ENCODE measurements around the gene CCDC91.
A peak's percentile ranks its signal among the peaks of the same experiment; 100 is the strongest.

Gene CCDC91

GRCh38 chr12:28180786-28181185 lies 9.5 kb upstream of the CCDC91 start:
- no peak overlapping the region for H3K27ac ChIP-seq (ENCODE audit: insufficient read depth in 1 of 2, low read depth in 1 of 2, low read length in 2 of 2, poor library complexity in 1 of 2, severe bottlenecking in 2 of 2)
- peaks cover 0 to 5% (median 3%) of the 10 kb centered on the region in 4 experiments for H3K4me1 ChIP-seq (ENCODE audit: control extremely low read depth in 1 of 4, control insufficient read depth in 4 of 4, insufficient read depth in 4 of 4, low read length in 3 of 4)
- H3K36me3 ChIP-seq (ENCODE audit: control insufficient read depth in 4 of 4, insufficient read depth in 4 of 4, low read length in 3 of 4) = no peaks in the 10 kb centered on the region
- H3K4me3 ChIP-seq (ENCODE audit: control insufficient read depth in 1 of 7, extremely low read depth in 1 of 7, insufficient read depth in 4 of 7, low read depth in 2 of 7, low read length in 6 of 7) = no peak overlapping the region
- peaks cover 0 to 1% (median 0%) of the 10 kb centered on the region in 5 experiments for H3K9me3 ChIP-seq (ENCODE audit: control extremely low read depth in 1 of 5, control insufficient read depth in 4 of 5, insufficient read depth in 2 of 5, low read depth in 1 of 5, low read length in 4 of 5)
- H3K27me3 ChIP-seq (replicated peaks in 2 of 5; ENCODE audit: control insufficient read depth in 4 of 5, insufficient read depth in 5 of 5, low read length in 4 of 5) = no peaks in the 10 kb centered on the region
- no peak for DNase-seq
- WGBS (ENCODE audit: insufficient coverage) = 60% methylated on average over 1 of the region's 3 CpGs
- POLR2A ChIA-PET = no interaction called here
- CTCF ChIA-PET = no interaction called here

GRCh38 chr12:28184375-28184774 lies 5.9 kb upstream of the CCDC91 start:
- no peak overlapping the region for H3K27ac ChIP-seq (ENCODE audit: insufficient read depth in 1 of 2, low read depth in 1 of 2, low read length in 2 of 2, poor library complexity in 1 of 2, severe bottlenecking in 2 of 2)
- ChIA-PET POLR2A (no interaction called here), CTCF (no interaction called here)
- no peak for DNase-seq
- 100% methylated on average over 1 of the region's 1 CpG for WGBS (ENCODE audit: insufficient coverage)
- peaks cover 0 to 1% (median 0%) of the 10 kb centered on the region in 5 experiments for H3K9me3 ChIP-seq (ENCODE audit: control extremely low read depth in 1 of 5, control insufficient read depth in 4 of 5, insufficient read depth in 2 of 5, low read depth in 1 of 5, low read length in 4 of 5)
- H3K36me3 ChIP-seq (ENCODE audit: control insufficient read depth in 4 of 4, insufficient read depth in 4 of 4, low read length in 3 of 4) = no peaks in the 10 kb centered on the region
- no peak overlapping the region for H3K4me3 ChIP-seq (ENCODE audit: control insufficient read depth in 1 of 7, extremely low read depth in 1 of 7, insufficient read depth in 4 of 7, low read depth in 2 of 7, low read length in 6 of 7)
- H3K4me1 ChIP-seq (ENCODE audit: control extremely low read depth in 1 of 4, control insufficient read depth in 4 of 4, insufficient read depth in 4 of 4, low read length in 3 of 4) = no peaks in the 10 kb centered on the region
- no peaks in the 10 kb centered on the region for H3K27me3 ChIP-seq (replicated peaks in 2 of 5; ENCODE audit: control insufficient read depth in 4 of 5, insufficient read depth in 5 of 5, low read length in 4 of 5)

- 100% methylated on average over 2 of the region's 2 CpGs for WGBS (ENCODE audit: insufficient coverage)
- POLR2A ChIA-PET = no interaction called here
- peaks cover 0 to 1% (median 0%) of the 10 kb centered on the region in 5 experiments for H3K9me3 ChIP-seq (ENCODE audit: control extremely low read depth in 1 of 5, control insufficient read depth in 4 of 5, insufficient read depth in 2 of 5, low read depth in 1 of 5, low read length in 4 of 5)
Observed at GRCh38 chr12:28186500-28186899, 3.8 kb upstream of the CCDC91 start.

GRCh38 chr12:28189784-28190320 lies 404 bp upstream of the CCDC91 start:
- Histone ChIP-seq H3K36me3 (ENCODE audit: control insufficient read depth in 4 of 4, insufficient read depth in 4 of 4, low read length in 3 of 4) (peaks cover 0 to 7% (median 0%) of the 10 kb centered on the region in 4 experiments), H3K4me3 (ENCODE audit: control insufficient read depth in 1 of 7, extremely low read depth in 1 of 7, insufficient read depth in 4 of 7, low read depth in 2 of 7, low read length in 6 of 7) (peak overlapping the region; percentile 75 to 95 (median 80)), H3K9me3 (ENCODE audit: control extremely low read depth in 1 of 5, control insufficient read depth in 4 of 5, insufficient read depth in 2 of 5, low read depth in 1 of 5, low read length in 4 of 5) (peaks cover 0 to 13% (median 0%) of the 10 kb centered on the region in 5 experiments), H3K27me3 (replicated peaks in 2 of 5; ENCODE audit: control insufficient read depth in 4 of 5, insufficient read depth in 5 of 5, low read length in 4 of 5) (no peaks in the 10 kb centered on the region), H3K27ac (ENCODE audit: insufficient read depth in 1 of 2, low read depth in 1 of 2, low read length in 2 of 2, poor library complexity in 1 of 2, severe bottlenecking in 2 of 2) (peak overlapping the region; percentile 91 to 96), H3K4me1 (ENCODE audit: control extremely low read depth in 1 of 4, control insufficient read depth in 4 of 4, insufficient read depth in 4 of 4, low read length in 3 of 4) (peaks cover 16 to 24% (median 21%) of the 10 kb centered on the region in 4 experiments)
- DNase-seq = no peak
- WGBS (ENCODE audit: insufficient coverage) = 62% methylated on average over 8 of the region's 9 CpGs
- ChIA-PET POLR2A (no interaction called here), CTCF (interaction anchor here (1.1 kb wide), 1 partner anchor 9 kb away, joined by 3 read pairs; no protein-coding TSS in a partner anchor)

More at GRCh38 chr12:28186500-28186899, 3.8 kb upstream of the CCDC91 start:
- Histone ChIP-seq H3K4me1 (ENCODE audit: control extremely low read depth in 1 of 4, control insufficient read depth in 4 of 4, insufficient read depth in 4 of 4, low read length in 3 of 4) (peaks cover 7 to 15% (median 14%) of the 10 kb centered on the region in 4 experiments), H3K27ac (ENCODE audit: insufficient read depth in 1 of 2, low read depth in 1 of 2, low read length in 2 of 2, poor library complexity in 1 of 2, severe bottlenecking in 2 of 2) (no peak overlapping the region), H3K4me3 (ENCODE audit: control insufficient read depth in 1 of 7, extremely low read depth in 1 of 7, insufficient read depth in 4 of 7, low read depth in 2 of 7, low read length in 6 of 7) (no peak overlapping the region), H3K27me3 (replicated peaks in 2 of 5; ENCODE audit: control insufficient read depth in 4 of 5, insufficient read depth in 5 of 5, low read length in 4 of 5) (no peaks in the 10 kb centered on the region), H3K36me3 (ENCODE audit: control insufficient read depth in 4 of 4, insufficient read depth in 4 of 4, low read length in 3 of 4) (no peaks in the 10 kb centered on the region)
- CTCF ChIA-PET = no interaction called here
- no peak for DNase-seq

- Histone ChIP-seq H3K27me3 (replicated peaks in 2 of 5; ENCODE audit: control insufficient read depth in 4 of 5, insufficient read depth in 5 of 5, low read length in 4 of 5) (no peaks in the 10 kb centered on the region), H3K9me3 (ENCODE audit: control extremely low read depth in 1 of 5, control insufficient read depth in 4 of 5, insufficient read depth in 2 of 5, low read depth in 1 of 5, low read length in 4 of 5) (peaks cover 0 to 16% (median 0%) of the 10 kb centered on the region in 5 experiments), H3K36me3 (ENCODE audit: control insufficient read depth in 4 of 4, insufficient read depth in 4 of 4, low read length in 3 of 4) (peaks cover 0 to 7% (median 0%) of the 10 kb centered on the region in 4 experiments), H3K4me1 (ENCODE audit: control extremely low read depth in 1 of 4, control insufficient read depth in 4 of 4, insufficient read depth in 4 of 4, low read length in 3 of 4) (peaks cover 16 to 24% (median 21%) of the 10 kb centered on the region in 4 experiments), H3K27ac (ENCODE audit: insufficient read depth in 1 of 2, low read depth in 1 of 2, low read length in 2 of 2, poor library complexity in 1 of 2, severe bottlenecking in 2 of 2) (peak overlapping the region; percentile 91 to 96), H3K4me3 (ENCODE audit: control insufficient read depth in 1 of 7, extremely low read depth in 1 of 7, insufficient read depth in 4 of 7, low read depth in 2 of 7, low read length in 6 of 7) (peak overlapping the region; percentile 75 to 95 (median 80))
- ChIA-PET POLR2A (interaction anchor here (0.5 to 1.0 kb wide), 2 partner anchors 16 to 884 kb away, joined by 4 read pairs; no protein-coding TSS in a partner anchor), CTCF (interaction anchor here (0.8 to 1.1 kb wide), 2 partner anchors 8 to 13 kb away, joined by 3 read pairs; no protein-coding TSS in a partner anchor)
- DNase-seq = peak; percentile 52 to 88 (median 82)
- WGBS (ENCODE audit: insufficient coverage) = 0% methylated on average over 6 of the region's 18 CpGs
Observed at GRCh38 chr12:28191051-28192048, 1.1 kb downstream of the CCDC91 start.

- ChIA-PET CTCF (no interaction called here), POLR2A (no interaction called here)
Observed at GRCh38 chr12:28192125-28192524, 1.9 kb downstream of the CCDC91 start.

More at GRCh38 chr12:28192125-28192524, 1.9 kb downstream of the CCDC91 start:
- Histone ChIP-seq H3K27me3 (replicated peaks in 2 of 5; ENCODE audit: control insufficient read depth in 4 of 5, insufficient read depth in 5 of 5, low read length in 4 of 5) (no peaks in the 10 kb centered on the region), H3K9me3 (ENCODE audit: control extremely low read depth in 1 of 5, control insufficient read depth in 4 of 5, insufficient read depth in 2 of 5, low read depth in 1 of 5, low read length in 4 of 5) (peaks cover 0 to 16% (median 0%) of the 10 kb centered on the region in 5 experiments), H3K4me1 (ENCODE audit: control extremely low read depth in 1 of 4, control insufficient read depth in 4 of 4, insufficient read depth in 4 of 4, low read length in 3 of 4) (peaks cover 16 to 24% (median 21%) of the 10 kb centered on the region in 4 experiments), H3K4me3 (ENCODE audit: control insufficient read depth in 1 of 7, extremely low read depth in 1 of 7, insufficient read depth in 4 of 7, low read depth in 2 of 7, low read length in 6 of 7) (peak overlapping the region in 2 of 7 experiments; percentile 80 to 95), H3K36me3 (ENCODE audit: control insufficient read depth in 4 of 4, insufficient read depth in 4 of 4, low read length in 3 of 4) (peaks cover 0 to 7% (median 0%) of the 10 kb centered on the region in 4 experiments), H3K27ac (ENCODE audit: insufficient read depth in 1 of 2, low read depth in 1 of 2, low read length in 2 of 2, poor library complexity in 1 of 2, severe bottlenecking in 2 of 2) (peak overlapping the region; percentile 91 to 96)
- WGBS (ENCODE audit: insufficient coverage) = 83% methylated on average over 2 of the region's 2 CpGs
- DNase-seq = peak in 1 of 3 donors; percentile 44

Data from common myeloid progenitor, CD34-positive (primary cell).